Ovary (tissue), 3 donors: ENCODE data around the gene MAPK8.

ENCODE experiments used
- POLR2A ChIP-seq: fragments of 450-650 bp; IDR thresholded peaks from one replicate; pipeline ENCODE4 v1.6.1; 2017; ENCODE audit warnings: antibody characterized with exemption, mild to moderate bottlenecking, moderate library complexity
- TF ChIP-seq, protein P1 (sequence below), 3 donors: fragments of 450-650 bp in 2 of 3; fragments of 200-600 bp in 1 of 3; IDR thresholded peaks; one replicate each; pipeline versions ENCODE4 v1.5.1 to v1.8.0; 2016 to 2022; ENCODE audit warnings: antibody characterized with exemption in 3 of 3, mild to moderate bottlenecking in 1 of 3
- donor health status: DM: no; HTN: no; CAD: no.

DNA sequence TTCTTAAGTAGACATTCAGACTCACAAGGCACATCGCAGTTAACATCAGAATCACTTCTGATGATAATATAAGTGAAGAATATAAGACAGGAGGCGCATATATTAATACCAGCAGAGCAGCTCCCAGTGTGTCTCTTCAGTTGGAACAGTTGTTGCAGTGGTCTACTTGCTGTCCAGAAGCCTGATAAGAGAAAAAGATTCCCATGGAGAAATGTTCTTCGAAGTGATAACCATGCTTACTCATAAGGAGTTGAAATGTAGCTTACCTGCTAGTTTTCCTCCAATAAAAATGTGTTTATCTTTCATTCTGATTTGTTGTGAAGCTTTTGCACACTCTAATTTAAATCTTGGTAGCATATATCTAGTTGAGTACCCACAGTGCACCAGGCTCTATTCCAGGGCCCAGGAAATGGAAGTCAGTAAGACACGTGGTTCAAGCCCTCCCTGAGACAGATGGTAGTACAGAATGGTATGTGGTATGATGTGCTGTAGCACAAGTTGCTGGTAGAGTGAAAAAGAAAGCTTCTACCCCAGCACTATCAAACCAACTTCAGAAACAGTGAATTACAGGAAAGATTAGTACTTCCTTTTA is 124.0 kb downstream of the MAPK8 start:
- TF ChIP-seq, protein P1, sequence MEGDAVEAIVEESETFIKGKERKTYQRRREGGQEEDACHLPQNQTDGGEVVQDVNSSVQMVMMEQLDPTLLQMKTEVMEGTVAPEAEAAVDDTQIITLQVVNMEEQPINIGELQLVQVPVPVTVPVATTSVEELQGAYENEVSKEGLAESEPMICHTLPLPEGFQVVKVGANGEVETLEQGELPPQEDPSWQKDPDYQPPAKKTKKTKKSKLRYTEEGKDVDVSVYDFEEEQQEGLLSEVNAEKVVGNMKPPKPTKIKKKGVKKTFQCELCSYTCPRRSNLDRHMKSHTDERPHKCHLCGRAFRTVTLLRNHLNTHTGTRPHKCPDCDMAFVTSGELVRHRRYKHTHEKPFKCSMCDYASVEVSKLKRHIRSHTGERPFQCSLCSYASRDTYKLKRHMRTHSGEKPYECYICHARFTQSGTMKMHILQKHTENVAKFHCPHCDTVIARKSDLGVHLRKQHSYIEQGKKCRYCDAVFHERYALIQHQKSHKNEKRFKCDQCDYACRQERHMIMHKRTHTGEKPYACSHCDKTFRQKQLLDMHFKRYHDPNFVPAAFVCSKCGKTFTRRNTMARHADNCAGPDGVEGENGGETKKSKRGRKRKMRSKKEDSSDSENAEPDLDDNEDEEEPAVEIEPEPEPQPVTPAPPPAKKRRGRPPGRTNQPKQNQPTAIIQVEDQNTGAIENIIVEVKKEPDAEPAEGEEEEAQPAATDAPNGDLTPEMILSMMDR (IDR thresholded peaks at IDR 0.05) = no peak
- TF ChIP-seq POLR2A = no peak
